Brain pericyte (primary cell): ENCODE measurements around the gene RESP18.
"Not testable (repeated sequence)": the region's sequence is repeated elsewhere in the genome, so short reads cannot be mapped to it uniquely, and the experiment has no call there.

Experiments used
- DNase-seq: peaks from one replicate; pipeline ENCODE4 v3.0.0-alpha.2; 2012; ENCODE audit warnings: low read depth, low spot score

RESP18 gene

DNA sequence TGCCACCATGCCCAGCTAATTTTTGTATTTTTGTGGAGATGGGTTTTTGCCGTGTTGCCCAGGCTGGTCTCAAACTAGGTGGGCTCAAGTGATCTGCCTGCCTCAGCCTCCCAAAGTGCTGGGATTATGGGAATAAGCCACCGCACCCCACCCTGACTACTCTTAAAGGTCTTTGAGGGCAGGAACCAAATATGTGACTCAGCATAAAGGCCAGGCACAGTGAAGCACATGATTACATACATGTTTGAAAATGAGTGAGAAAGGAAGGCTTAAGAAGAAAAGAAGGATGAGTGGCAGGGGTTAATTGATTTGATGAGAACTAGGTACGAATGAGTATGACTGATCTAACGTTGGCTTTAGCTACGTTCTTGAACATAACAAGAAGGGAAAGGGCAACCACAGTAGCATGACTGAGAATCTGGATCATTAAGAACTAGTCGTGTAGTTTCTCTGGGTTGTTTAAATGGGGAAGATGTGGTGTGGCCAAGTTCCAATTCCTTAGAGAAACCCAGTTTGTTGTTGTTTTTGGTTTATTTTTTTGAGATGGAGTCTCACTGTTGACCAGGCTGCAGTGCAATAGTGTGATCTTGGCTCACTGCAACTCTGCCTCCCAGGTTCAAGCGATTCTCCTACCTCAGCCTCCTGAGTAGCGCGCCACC lies 6.8 kb downstream of the RESP18 start:
- DNase-seq = no peak

DNA sequence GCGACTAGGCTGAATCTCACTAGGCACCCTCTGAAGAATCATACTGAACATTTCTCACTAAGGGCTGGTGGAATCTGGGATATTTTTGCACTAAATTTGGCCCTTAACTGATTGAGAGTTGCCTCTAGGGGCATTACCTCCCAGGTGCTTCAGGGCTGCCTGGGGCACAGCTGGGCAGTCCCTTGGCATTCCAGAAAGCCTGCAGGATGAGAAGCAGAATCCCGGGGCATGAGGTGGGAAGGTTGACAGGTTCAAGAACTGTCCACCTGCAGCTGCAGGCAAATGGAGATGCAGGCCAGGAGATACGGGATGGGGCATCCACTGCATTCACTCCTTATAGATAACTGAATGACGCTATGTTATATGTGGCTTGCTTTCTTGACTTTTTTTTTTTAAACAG lies 7.4 kb downstream of the RESP18 start:
- DNase-seq = no peak

GRCh38 chr2:219323434-219323833 lies 9.1 kb downstream of the RESP18 start:
- no peak for DNase-seq

DNA sequence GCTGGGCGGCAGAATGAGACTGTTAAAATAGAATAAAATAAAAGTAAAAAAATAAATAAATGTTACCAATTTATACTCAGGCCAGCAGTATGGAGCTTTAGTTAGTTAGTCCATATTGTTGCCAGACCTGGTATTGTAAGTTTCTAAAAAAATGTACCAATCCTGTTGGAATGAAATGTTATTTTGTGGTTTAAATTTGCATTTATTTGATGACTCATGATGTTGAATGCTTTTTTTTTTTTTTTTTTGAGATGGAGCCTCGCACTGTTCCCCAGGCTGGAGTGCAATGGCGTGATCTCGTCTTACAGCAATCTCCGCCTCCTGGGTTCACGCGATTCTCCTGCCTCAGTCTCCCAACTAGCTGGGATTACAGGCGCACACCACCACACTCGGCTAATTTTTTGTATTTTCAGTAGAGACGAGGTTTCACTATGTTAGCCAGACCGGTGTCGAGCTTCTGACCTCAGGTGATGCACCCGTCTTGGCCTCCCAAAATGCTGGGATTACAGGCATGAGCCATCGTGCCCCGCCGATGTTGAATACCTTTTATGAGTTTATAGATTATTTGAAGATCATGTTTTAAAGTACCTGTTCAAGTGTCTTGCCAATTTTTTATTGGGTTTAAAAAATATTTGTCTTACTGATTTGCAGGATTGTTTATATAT lies 17.6 kb downstream of the RESP18 start:
- no peak for DNase-seq

DNA sequence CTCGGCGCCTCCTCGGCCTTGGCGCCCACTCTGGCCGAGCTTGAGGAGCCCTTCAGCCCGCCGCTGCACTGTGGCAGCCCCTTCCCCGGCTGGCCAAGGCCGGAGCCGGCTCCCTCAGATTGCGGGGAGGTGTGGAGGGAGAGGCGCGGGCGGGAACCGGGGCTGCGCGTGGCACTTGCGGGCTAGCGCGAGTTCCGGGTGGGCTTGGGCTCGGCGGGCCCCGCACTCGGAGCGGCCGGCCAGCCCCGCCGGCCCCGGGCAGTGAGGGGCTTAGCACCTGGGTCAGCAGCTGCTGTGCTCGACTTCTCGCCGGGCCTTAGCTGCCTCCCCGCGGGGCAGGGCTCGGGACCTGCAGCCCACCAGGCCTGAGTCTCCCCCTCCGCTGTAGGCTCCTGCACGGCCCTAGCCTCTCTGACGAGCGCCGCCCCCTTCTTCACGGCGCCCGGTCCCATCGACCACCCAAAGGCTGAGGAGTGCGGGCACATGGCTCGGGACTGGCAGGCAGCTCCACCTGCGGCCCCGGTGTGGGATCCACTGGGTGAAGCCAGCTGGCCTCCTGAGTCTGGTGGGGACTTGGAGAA lies 19.8 kb downstream of the RESP18 start:
- not testable (repeated sequence) for DNase-seq

- DNase-seq = no peak
Observed at GRCh38 chr2:219309278-219309677, 23.3 kb downstream of the RESP18 start, which contains the start of gene PTPRN. TSS of gene PTPRN (minus strand) at chr2:219309401. CDS start at chr2:219309332, 69 bp downstream.

GRCh38 chr2:219308142-219309101 lies 24.1 kb downstream of the RESP18 start:
- DNase-seq = no peak

GRCh38 chr2:219306047-219306446 lies 26.5 kb downstream of the RESP18 start:
- DNase-seq = no peak

- DNase-seq = no peak
Observed at GRCh38 chr2:219304223-219304622, 28.3 kb downstream of the RESP18 start.

- DNase-seq = no peak
Observed at GRCh38 chr2:219302412-219302968, 30.1 kb downstream of the RESP18 start.

DNA sequence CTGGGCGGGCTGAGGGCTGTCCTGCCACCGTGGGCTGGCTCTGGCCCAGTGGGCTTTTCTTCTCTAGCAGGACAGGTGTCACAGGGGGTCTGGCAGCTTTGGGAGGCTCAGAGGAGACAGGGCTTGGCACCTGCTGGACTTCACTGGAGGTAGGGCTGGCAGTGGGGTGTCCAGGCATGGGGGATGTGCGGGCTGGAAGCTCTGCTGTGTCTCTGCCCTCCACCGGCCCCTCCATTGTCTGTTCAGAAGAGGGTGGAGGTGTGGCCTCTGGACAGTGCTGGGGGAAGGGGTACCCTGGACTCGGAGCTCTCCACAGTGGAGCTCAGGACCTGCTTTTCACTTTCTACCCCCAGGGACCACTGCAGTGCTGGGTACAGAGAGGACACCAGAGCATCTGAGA lies 32.5 kb downstream of the RESP18 start:
- DNase-seq = no peak

- no peak for DNase-seq
Observed at GRCh38 chr2:219299372-219299760, 33.2 kb downstream of the RESP18 start.

- DNase-seq = no peak
Observed at GRCh38 chr2:219298759-219299371, 33.7 kb downstream of the RESP18 start.

DNA sequence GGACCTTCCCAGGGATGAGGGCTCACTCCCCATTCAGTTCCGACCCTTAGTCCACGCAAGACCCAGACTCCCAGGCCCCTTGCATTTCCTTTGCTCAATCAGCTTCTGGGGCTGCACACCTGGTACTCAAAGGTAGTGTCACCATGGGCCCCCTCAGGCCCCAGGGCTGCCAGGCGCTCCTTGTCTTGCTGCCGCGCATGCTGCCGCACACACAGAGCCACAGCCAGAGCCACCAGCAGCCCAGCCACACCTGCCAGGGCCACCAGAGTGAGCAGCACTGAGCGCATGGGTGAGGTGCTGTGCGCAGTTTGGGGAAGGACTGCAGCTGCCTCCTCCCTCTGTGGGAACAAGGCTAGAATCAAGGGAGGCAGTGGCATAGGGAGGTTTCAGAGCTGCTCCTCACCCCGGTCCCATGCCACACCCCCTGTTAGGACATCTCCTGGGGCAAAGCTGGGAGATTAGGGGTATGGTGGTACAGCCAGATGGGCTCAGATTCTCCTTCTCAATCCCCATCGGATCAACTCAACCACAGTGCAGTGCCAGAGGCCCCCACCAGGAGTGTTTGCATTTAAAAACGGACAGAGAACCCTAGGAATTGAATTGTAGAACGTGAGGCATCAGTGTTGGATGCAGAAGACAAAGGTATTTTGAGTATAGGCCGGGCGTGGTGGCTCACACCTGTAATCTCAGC lies 34.6 kb downstream of the RESP18 start:
- no peak for DNase-seq

- DNase-seq = no peak
Observed at GRCh38 chr2:219296631-219297391, 35.7 kb downstream of the RESP18 start.

GRCh38 chr2:219296142-219296541 lies 36.4 kb downstream of the RESP18 start:
- no peak for DNase-seq

DNA sequence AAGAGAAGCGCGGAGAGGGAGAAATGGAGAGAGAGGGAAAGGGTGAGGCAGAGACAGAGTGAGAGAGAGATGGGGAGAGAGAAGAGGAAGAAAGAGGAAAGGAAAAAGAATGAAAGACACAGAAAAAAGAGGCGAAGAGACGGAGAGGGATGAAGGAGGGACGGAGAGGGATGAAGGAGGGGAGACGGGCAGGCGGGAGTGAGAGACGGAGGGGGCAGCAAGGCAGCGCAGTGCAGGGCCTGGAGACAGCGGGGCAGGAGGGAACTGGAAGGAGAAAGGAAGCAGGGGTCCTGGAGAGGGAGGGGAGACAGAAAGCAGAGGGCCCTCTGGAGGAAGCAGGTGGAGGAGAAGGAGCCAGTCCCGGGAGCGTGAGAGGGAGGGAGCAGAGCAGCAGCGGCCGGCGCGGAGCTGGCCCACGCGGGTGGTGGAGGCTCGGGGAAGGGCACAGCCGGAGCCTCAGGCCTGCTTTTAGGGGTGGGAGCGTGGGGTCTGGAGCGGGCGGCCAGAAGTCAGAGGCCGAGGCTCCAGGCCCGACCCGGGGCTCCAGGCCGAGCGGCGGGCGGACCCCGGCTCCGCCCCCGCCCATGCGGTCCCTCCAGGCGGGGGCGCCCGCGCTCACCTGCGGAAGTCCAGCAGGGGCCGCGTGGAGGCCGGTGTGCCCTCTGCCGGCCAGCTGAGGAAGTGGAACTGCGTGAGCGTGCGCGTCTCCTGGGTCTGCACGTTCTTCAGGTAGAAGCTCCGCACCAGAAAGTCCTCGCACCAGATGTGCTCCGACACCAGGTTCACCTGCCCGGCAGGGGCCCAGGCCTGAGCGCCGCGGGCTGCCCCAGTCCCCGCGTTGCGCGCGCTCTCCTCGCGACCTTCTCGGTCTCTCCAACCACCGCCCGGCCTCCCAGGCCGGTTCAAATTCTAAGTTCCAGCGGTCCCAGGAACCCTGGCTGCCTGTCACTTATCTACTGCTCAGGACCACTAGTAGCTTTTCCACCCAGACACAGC lies 37.9 kb downstream of the RESP18 start:
- DNase-seq = no peak

GRCh38 chr2:219293736-219294231 lies 38.8 kb downstream of the RESP18 start:
- no peak for DNase-seq
